CD14-positive monocyte (primary cell): Measurements from ENCODE around the gene DYRK1B. TPM values are rescaled to one million over a fixed set of nuclear protein-coding genes. Genes with fewer than 3 reads are reported as not detected.

Source experiments
- DNase-seq, 3 donors: peaks; one replicate each; pipeline ENCODE4 v3.0.0-alpha.2; 2011 to 2022
- H2AFZ ChIP-seq: 2 replicates; pipeline ENCODE4 v1.6.0; 2012; ENCODE audit warnings: mild to moderate bottlenecking, low read depth, low read length, inconsistent platforms; ENCODE audit not compliant: insufficient read depth, poor library complexity, severe bottlenecking
- H3K27ac ChIP-seq, 2 donors: 1 replicate in 1 of 2; 2 replicates in 1 of 2; pipeline ENCODE4 v1.5.1; 2012 to 2013; ENCODE audit warnings: low read length in 2 of 2, control low read depth in 1 of 2, inconsistent platforms in 1 of 2, low read depth in 1 of 2, mild to moderate bottlenecking in 1 of 2
- H3K27me3 ChIP-seq, 2 donors: one replicate each; pipeline versions ENCODE4 v1.6.0 to v1.6.1; 2011 to 2013; ENCODE audit warnings: low read length in 2 of 2; ENCODE audit not compliant: control insufficient read depth in 2 of 2, insufficient read depth in 2 of 2
- H3K36me3 ChIP-seq, 2 donors: replicated peaks in 1 of 2; 1 replicate in 1 of 2; 2 replicates in 1 of 2; pipeline versions ENCODE4 v1.5.1 to v1.6.1; 2012 to 2013; ENCODE audit warnings: low read length in 2 of 2, control low read depth in 1 of 2, inconsistent platforms in 1 of 2, mild to moderate bottlenecking in 1 of 2; ENCODE audit not compliant: insufficient read depth in 2 of 2, control insufficient read depth in 1 of 2
- H3K4me1 ChIP-seq, 2 donors: 1 replicate in 1 of 2; 2 replicates in 1 of 2; pipeline versions ENCODE4 v1.5.1 to v1.6.1; 2012 to 2013; ENCODE audit warnings: low read length in 2 of 2, control low read depth in 1 of 2, inconsistent platforms in 1 of 2, mild to moderate bottlenecking in 1 of 2, moderate library complexity in 1 of 2; ENCODE audit not compliant: insufficient read depth in 2 of 2, control insufficient read depth in 1 of 2
- H3K4me2 ChIP-seq: replicated peaks from 2 replicates; pipeline ENCODE3; 2012; ENCODE audit warnings: low read length, moderate library complexity, mild to moderate bottlenecking; ENCODE audit not compliant: poor library complexity, severe bottlenecking; ENCODE audit errors: extremely low read depth
- H3K4me3 ChIP-seq, 3 experiments: fragments of 200-600 bp in 1 of 3; sonication (generic) in 1 of 3; replicated peaks in 1 of 3; 1 replicate in 2 of 3; 2 replicates in 1 of 3; pipeline ENCODE4 v1.5.1; 2011 to 2013; ENCODE audit warnings: low read length in 3 of 3, mild to moderate bottlenecking in 3 of 3, control low read depth in 2 of 3, low read depth in 2 of 3, inconsistent platforms in 1 of 3, moderate library complexity in 1 of 3
- H3K79me2 ChIP-seq: 2 replicates; pipeline ENCODE4 v1.6.0; 2012; ENCODE audit warnings: mild to moderate bottlenecking, control low read depth, inconsistent platforms, low read length, moderate library complexity; ENCODE audit not compliant: insufficient read depth
- H3K9ac ChIP-seq: 2 replicates; pipeline ENCODE4 v1.6.0; 2017; ENCODE audit warnings: low read length, mild to moderate bottlenecking; ENCODE audit not compliant: insufficient read depth, poor library complexity, severe bottlenecking
- H3K9me3 ChIP-seq, 2 donors: replicated peaks in 1 of 2; 1 replicate in 1 of 2; 2 replicates in 1 of 2; pipeline versions ENCODE4 v1.5.1 to v1.6.1; 2012 to 2013; ENCODE audit warnings: low read length in 2 of 2, control low read depth in 1 of 2; ENCODE audit not compliant: control insufficient read depth in 1 of 2, insufficient read depth in 1 of 2
- H4K20me1 ChIP-seq: 2 replicates; pipeline ENCODE4 v1.6.0; 2012; ENCODE audit warnings: mild to moderate bottlenecking, low read length, control low read depth, moderate library complexity; ENCODE audit not compliant: insufficient read depth
- H3K27ac Mint-ChIP-seq, 7 donors: one replicate each; pipeline ENCODE4 v1.8.0; 2020; ENCODE audit warnings: mild to moderate bottlenecking in 7 of 7, mixed read lengths in 7 of 7, moderate library complexity in 6 of 7, inconsistent platforms in 2 of 7
- H3K27me3 Mint-ChIP-seq, 3 donors: one replicate each; pipeline ENCODE4 v1.8.0; 2021 to 2022; ENCODE audit warnings: low read depth in 3 of 3, mild to moderate bottlenecking in 3 of 3, mixed read lengths in 3 of 3, moderate library complexity in 3 of 3, inconsistent platforms in 1 of 3
- H3K36me3 Mint-ChIP-seq, 2 donors: one replicate each; pipeline ENCODE4 v1.8.0; 2020; ENCODE audit warnings: mixed read lengths in 2 of 2, inconsistent platforms in 1 of 2, mild to moderate bottlenecking in 1 of 2
- H3K4me1 Mint-ChIP-seq: one replicate; pipeline ENCODE4 v1.8.0; 2020; ENCODE audit warnings: mild to moderate bottlenecking, mixed read lengths
- H3K4me3 Mint-ChIP-seq, 2 donors: one replicate each; pipeline ENCODE4 v1.8.0; 2020; ENCODE audit warnings: mild to moderate bottlenecking in 2 of 2, mixed read lengths in 2 of 2, moderate library complexity in 1 of 2
- H3K9me3 Mint-ChIP-seq, 7 donors: one replicate each; pipeline ENCODE4 v1.8.0; 2020 to 2022; ENCODE audit warnings: mixed read lengths in 7 of 7, mild to moderate bottlenecking in 6 of 7, moderate library complexity in 6 of 7, inconsistent platforms in 2 of 7
- CTCF ChIP-seq: fragments of 200-600 bp; IDR thresholded peaks from one replicate; pipeline ENCODE4 v1.8.0; 2022; ENCODE audit warnings: antibody characterized with exemption, mild to moderate bottlenecking
- WGBS: methylation state at CpG from one replicate; pipeline ENCODE4 v1.1.5; 2013; ENCODE audit warnings: missing lambda C conversion rate; ENCODE audit not compliant: insufficient coverage; 5-methylcytosine and 5-hydroxymethylcytosine counted together
- intact Hi-C, 2 donors: fragments of 100-400 bp; cut with micrococcal nuclease; formaldehyde crosslinking; loops; one replicate each; pipeline versions ENCODE4 v1.15.0 to v1.15.1; 2023
- polyA plus RNA-seq, 3 donors: library from polyadenylated mRNA; depleted of rRNA in 1 of 3; unstranded in 2 of 3; stranded (reverse) in 1 of 3; fragments of 300-500 nt in 2 of 3; fragments of >200 nt in 1 of 3; fragmentation: Illumina TruSeq in 2 of 3; gene quantifications; 1 replicate in 2 of 3; 2 replicates in 1 of 3; pipeline ENCODE4 v1.2.3, GENCODE V29; 2012 to 2021

DYRK1B gene
- polyA plus RNA-seq, 3 donors = 4.2 to 13.6 (median 6.5) TPM

GRCh38 chr19:39827216-39827615, 6.7 kb downstream of the DYRK1B start:
- no peaks in the 10 kb centered on the region for H3K9me3 Mint-ChIP-seq
- H3K4me1 Mint-ChIP-seq = peaks cover 27% of the 10 kb centered on the region
- H3K27ac ChIP-seq = no peak overlapping the region
- H3K9me3 ChIP-seq = no peaks in the 10 kb centered on the region
- DNase-seq = no peak
- no peaks in the 10 kb centered on the region for H3K27me3 ChIP-seq
- H3K4me3 Mint-ChIP-seq = no peak overlapping the region
- intact Hi-C loops = no loop called here
- H3K27ac Mint-ChIP-seq = no peak overlapping the region
- no peak overlapping the region for H3K4me3 ChIP-seq
- TF ChIP-seq CTCF = no peak
- peaks cover 32 to 47% of the 10 kb centered on the region in 2 donors for H3K4me1 ChIP-seq
- H3K79me2 ChIP-seq = peaks cover 3% of the 10 kb centered on the region
- WGBS = 98% methylated on average over 10 of the region's 13 CpGs
- H3K9ac ChIP-seq = no peak overlapping the region
- peaks cover 37 to 60% of the 10 kb centered on the region in 2 donors for H3K36me3 Mint-ChIP-seq
- no peak overlapping the region for H3K4me2 ChIP-seq
- H2AFZ ChIP-seq = no peak overlapping the region
- H3K27me3 Mint-ChIP-seq = peaks cover 0 to 1% (median 0%) of the 10 kb centered on the region in 3 donors
- peaks cover 38 to 58% of the 10 kb centered on the region in 2 donors for H3K36me3 ChIP-seq
- peaks cover 8% of the 10 kb centered on the region for H4K20me1 ChIP-seq

- Mint-ChIP-seq H3K4me3 (no peak overlapping the region), H3K27ac (peak overlapping the region in 1 of 7 donors; percentile 26), H3K4me1 (peaks cover 23% of the 10 kb centered on the region), H3K27me3 (no peaks in the 10 kb centered on the region), H3K36me3 (peaks cover 35 to 58% of the 10 kb centered on the region in 2 donors), H3K9me3 (no peaks in the 10 kb centered on the region)
- no peak overlapping the region for H3K27ac ChIP-seq
- no peaks in the 10 kb centered on the region for H3K9me3 ChIP-seq
- peaks cover 32 to 45% of the 10 kb centered on the region in 2 donors for H3K4me1 ChIP-seq
- no peak for DNase-seq
- H3K27me3 ChIP-seq = no peaks in the 10 kb centered on the region
- no peak overlapping the region for H3K9ac ChIP-seq
- H3K4me3 ChIP-seq = no peak overlapping the region
- WGBS = 96% methylated on average over 24 of the region's 35 CpGs
- TF ChIP-seq CTCF = no peak
- H3K79me2 ChIP-seq = peaks cover 3% of the 10 kb centered on the region
- peaks cover 38 to 54% of the 10 kb centered on the region in 2 donors for H3K36me3 ChIP-seq
- intact Hi-C loops = no loop called here
- no peak overlapping the region for H2AFZ ChIP-seq
- no peak overlapping the region for H3K4me2 ChIP-seq
- peaks cover under 1% of the 10 kb centered on the region for H4K20me1 ChIP-seq
These were observed 7.5 kb downstream of the DYRK1B start for GRCh38 chr19:39826311-39826945.
